HCT116 (cell line): ENCODE data around the gene IRX3. TPM values are rescaled to one million over a fixed set of nuclear protein-coding genes. Genes with fewer than 3 reads are reported as not detected.

Experiments
- ATAC-seq: fragments of 200-7000 bp; cut with Tn5 transposase; 2 replicates; pipeline ENCODE4 v1.9.1; 2020; ENCODE audit warnings: mild to moderate bottlenecking, moderate library complexity
- BruUV-seq: library from RNA; stranded (reverse); fragments of 400-500 nt; replicated peaks from 2 replicates; lab custom pipeline; 2021; lab: Mats Ljungman, UMichigan
- CTCF ChIA-PET: fragments of 300-600 bp; sonication (Branson Sonifier 250); formaldehyde crosslinking; loops from one replicate; lab custom pipeline; 2021; ENCODE audit warnings: antibody characterized with exemption; lab: Charles Lee
- POLR2A ChIA-PET: fragments of 300-600, 350-600 bp; sonication (Branson Sonifier 250); formaldehyde crosslinking; loops from one replicate; lab custom pipeline; 2021; ENCODE audit warnings: antibody characterized with exemption; lab: Charles Lee
- RAD21 ChIA-PET, 2 experiments: fragments of 300-600 bp; sonication (Branson Sonifier 250); formaldehyde crosslinking; loops; one replicate each; lab custom pipeline; 2023; ENCODE audit warnings: low total read pairs in 2 of 2; ENCODE audit not compliant: uncharacterized antibody in 2 of 2, unreplicated experiment in 2 of 2, low non-redundant PET in 1 of 2; lab: Charles Lee
- DNase-seq: peaks from one replicate; pipeline ENCODE4 v3.0.0-alpha.2; 2010; ENCODE audit warnings: low read depth, low spot score
- H2AFZ ChIP-seq: fragments of 200-600 bp; shearing (Covaris generic), sonication (generic); 2 replicates; pipeline ENCODE4 v1.6.1; 2017; ENCODE audit warnings: low read depth, mixed run types, mixed read lengths, antibody characterized with exemption, low read length; ENCODE audit not compliant: poor library complexity, severe bottlenecking
- H3K27ac ChIP-seq: 2 replicates; pipeline ENCODE4 v1.5.1; 2012; ENCODE audit warnings: low read depth, low read length
- H3K27me3 ChIP-seq: fragments of 200-600 bp; sonication (generic); 2 replicates; pipeline ENCODE4 v1.6.1; 2016; ENCODE audit warnings: mixed run types, low read length, mixed read lengths; ENCODE audit not compliant: insufficient read depth
- H3K36me3 ChIP-seq, 2 experiments: fragments of 200-500 bp in 1 of 2; fragments of 200-600 bp in 1 of 2; sonication (Bioruptor generic) in 1 of 2; sonication (generic) in 1 of 2; 2 replicates each; pipeline versions ENCODE4 v1.5.1 to v1.6.1; 2014 to 2016; ENCODE audit warnings: low read length in 2 of 2, inconsistent platforms in 1 of 2, mixed read lengths in 1 of 2, mixed run types in 1 of 2; ENCODE audit not compliant: insufficient read depth in 2 of 2, control insufficient read depth in 1 of 2
- H3K4me1 ChIP-seq, 2 experiments: fragments of 200-600 bp in 1 of 2; sonication (generic) in 1 of 2; 2 replicates each; pipeline versions ENCODE4 v1.5.1 to v1.6.1; 2012 to 2017; ENCODE audit warnings: low read length in 2 of 2, inconsistent platforms in 1 of 2, mild to moderate bottlenecking in 1 of 2, mixed read lengths in 1 of 2, mixed run types in 1 of 2, moderate library complexity in 1 of 2; ENCODE audit not compliant: insufficient read depth in 2 of 2, control insufficient read depth in 1 of 2
- H3K4me2 ChIP-seq: fragments of 200-600 bp; sonication (generic); 2 replicates; pipeline ENCODE4 v1.6.1; 2017; ENCODE audit warnings: mixed run types, low read length, mixed read lengths
- H3K4me3 ChIP-seq, 2 experiments: fragments of 200-600 bp in 1 of 2; sonication (generic) in 1 of 2; replicated peaks in 1 of 2; 2 replicates each; pipeline ENCODE4 v1.5.1; 2011 to 2016; ENCODE audit warnings: low read length in 2 of 2, control low read depth in 1 of 2, low read depth in 1 of 2, mild to moderate bottlenecking in 1 of 2, mixed read lengths in 1 of 2, mixed run types in 1 of 2
- H3K79me2 ChIP-seq: fragments of 200-600 bp; sonication (generic); 2 replicates; pipeline ENCODE4 v1.6.1; 2017; ENCODE audit warnings: mild to moderate bottlenecking, mixed run types, low read length, moderate library complexity, mixed read lengths; ENCODE audit not compliant: insufficient read depth
- H3K9ac ChIP-seq: fragments of 200-600 bp; sonication (generic); 2 replicates; pipeline ENCODE4 v1.6.1; 2016; ENCODE audit warnings: low read length, mixed read lengths
- H3K9me2 ChIP-seq: fragments of 200-600 bp; sonication (generic), shearing (Covaris generic); 2 replicates; pipeline ENCODE4 v1.6.1; 2017; ENCODE audit warnings: mixed run types, mild to moderate bottlenecking, moderate library complexity; ENCODE audit not compliant: insufficient read depth
- H3K9me3 ChIP-seq, 2 experiments: fragments of 200-500 bp in 1 of 2; fragments of 200-600 bp in 1 of 2; sonication (Bioruptor generic) in 1 of 2; sonication (generic) in 1 of 2; 2 replicates each; pipeline ENCODE4 v1.6.1; 2014 to 2017; ENCODE audit warnings: low read length in 2 of 2, mixed read lengths in 2 of 2, inconsistent platforms in 1 of 2, low read depth in 1 of 2, mild to moderate bottlenecking in 1 of 2, mixed run types in 1 of 2, moderate library complexity in 1 of 2; ENCODE audit not compliant: control insufficient read depth in 1 of 2, insufficient read depth in 1 of 2
- H4K20me1 ChIP-seq: fragments of 200-600 bp; sonication (generic), shearing (Covaris generic); 2 replicates; pipeline ENCODE4 v1.6.1; 2017; ENCODE audit warnings: mixed run types, mild to moderate bottlenecking, moderate library complexity; ENCODE audit not compliant: insufficient read depth
- ATF3 ChIP-seq: IDR thresholded peaks from 2 replicates; pipeline ENCODE4 v1.6.1; 2012
- CEBPB ChIP-seq: IDR thresholded peaks from 2 replicates; pipeline ENCODE4 v1.6.1; 2012; ENCODE audit warnings: low read depth
- EGR1 ChIP-seq: IDR thresholded peaks from 2 replicates; pipeline ENCODE4 v1.6.1; 2012; ENCODE audit warnings: low read depth
- ELF1 ChIP-seq: IDR thresholded peaks from 2 replicates; pipeline ENCODE4 v1.6.1; 2012; ENCODE audit warnings: low read depth, borderline replicate concordance
- EZH2phosphoT487 ChIP-seq: fragments of 200-600 bp; IDR thresholded peaks from 2 replicates; pipeline ENCODE4 v1.6.1; 2018; ENCODE audit warnings: antibody characterized with exemption, borderline replicate concordance
- FOSL1 ChIP-seq: IDR thresholded peaks from 2 replicates; pipeline ENCODE4 v1.6.1; 2012; ENCODE audit warnings: low read depth
- JUND ChIP-seq: IDR thresholded peaks from 2 replicates; pipeline ENCODE4 v1.6.1; 2012
- MAX ChIP-seq: IDR thresholded peaks from 2 replicates; pipeline ENCODE4 v1.6.1; 2012
- POLR2A ChIP-seq: IDR thresholded peaks from 2 replicates; pipeline ENCODE4 v1.7.0; 2011; ENCODE audit warnings: borderline replicate concordance; ENCODE audit not compliant: insufficient read depth, insufficient read length; ENCODE audit errors: extremely low read depth
- RAD21 ChIP-seq: IDR thresholded peaks from 2 replicates; pipeline ENCODE4 v1.6.1; 2012; ENCODE audit warnings: low read depth, mild to moderate bottlenecking
- REST ChIP-seq: IDR thresholded peaks from 2 replicates; pipeline ENCODE4 v1.6.1; 2012; ENCODE audit warnings: low read depth
- SIN3A ChIP-seq: IDR thresholded peaks from 2 replicates; pipeline ENCODE4 v1.6.1; 2012; ENCODE audit warnings: low read depth
- SRF ChIP-seq: IDR thresholded peaks from 2 replicates; pipeline ENCODE4 v1.6.1; 2012; ENCODE audit warnings: low read depth
- TCF7L2 ChIP-seq: IDR thresholded peaks from 2 replicates; pipeline ENCODE4 v1.7.0; 2011; ENCODE audit warnings: borderline replicate concordance, inconsistent platforms; ENCODE audit not compliant: insufficient read depth, insufficient read length; ENCODE audit errors: extremely low read depth
- YY1 ChIP-seq: IDR thresholded peaks from 2 replicates; pipeline ENCODE4 v1.6.1; 2011; ENCODE audit warnings: low read length, low read depth, moderate library complexity, mild to moderate bottlenecking; ENCODE audit not compliant: insufficient replicate concordance; ENCODE audit errors: extremely low read depth
- ZFX ChIP-seq: fragments of 450-650 bp; IDR thresholded peaks from 2 replicates; pipeline ENCODE4 v1.6.1; 2017
- ZNF274 ChIP-seq: fragments of 200-500 bp; sonication (Bioruptor generic); IDR thresholded peaks from 2 replicates; pipeline ENCODE4 v1.6.1; 2014; ENCODE audit warnings: mild to moderate bottlenecking, low read depth, low read length, inconsistent platforms
- intact Hi-C: fragments of 100-400 bp; cut with micrococcal nuclease; formaldehyde crosslinking; loops from 2 replicates; pipeline ENCODE4 v1.10.0; 2022
- total RNA-seq: library from RNA; stranded (reverse); gene quantifications from one replicate; pipeline ENCODE4 v1.2.1, GENCODE V29; 2021; ENCODE audit not compliant: unreplicated experiment

The IRX3 gene
- total RNA-seq, 1 experiment from 2014 or later: 2.0 TPM

GRCh38 chr16:54246454-54246821, 40.1 kb downstream of the IRX3 start:
- Histone ChIP-seq H3K9me2 (no peaks in the 10 kb centered on the region), H3K36me3 (no peaks in the 10 kb centered on the region), H3K4me1 (no peaks in the 10 kb centered on the region), H3K4me3 (no peak overlapping the region), H3K9ac (no peak overlapping the region), H3K4me2 (no peak overlapping the region), H2AFZ (no peak overlapping the region), H3K27ac (no peak overlapping the region), H3K27me3 (peaks cover 24% of the 10 kb centered on the region), H3K9me3 (no peaks in the 10 kb centered on the region), H3K79me2 (no peaks in the 10 kb centered on the region), H4K20me1 (no peaks in the 10 kb centered on the region)
- no peak for TF ChIP-seq YY1
- TF ChIP-seq EZH2phosphoT487: no peak
- TF ChIP-seq ZFX: no peak
- no peak for TF ChIP-seq FOSL1
- no peak for TF ChIP-seq TCF7L2
- TF ChIP-seq ATF3: no peak
- TF ChIP-seq ELF1: no peak
- TF ChIP-seq MAX: no peak
- TF ChIP-seq ZNF274: no peak
- intact Hi-C loops: no loop called here
- DNase-seq (no peak), ATAC-seq (no peak)
- no TSS peak for BruUV-seq
- ChIA-PET POLR2A (no interaction called here), CTCF (no interaction called here), RAD21 (no interaction called here)

- ATAC-seq: no peak
- H3K79me2 ChIP-seq: no peaks in the 10 kb centered on the region
- no peak overlapping the region for H3K27ac ChIP-seq
- no peaks in the 10 kb centered on the region for H3K4me1 ChIP-seq
- H2AFZ ChIP-seq: no peak overlapping the region
- POLR2A ChIA-PET: no interaction called here
- intact Hi-C loops: no loop called here
- no peaks in the 10 kb centered on the region for H4K20me1 ChIP-seq
- H3K9ac ChIP-seq: no peak overlapping the region
- H3K36me3 ChIP-seq: no peaks in the 10 kb centered on the region
- H3K4me2 ChIP-seq: no peak overlapping the region
- H3K27me3 ChIP-seq: peaks cover 24% of the 10 kb centered on the region
- no peak overlapping the region for H3K4me3 ChIP-seq
- BruUV-seq: no TSS peak
- no peaks in the 10 kb centered on the region for H3K9me3 ChIP-seq
- CTCF ChIA-PET: no interaction called here
- DNase-seq: no peak
- H3K9me2 ChIP-seq: no peaks in the 10 kb centered on the region
- RAD21 ChIA-PET: no interaction called here
- TF ChIP-seq CEBPB: no peak
- no peak for TF ChIP-seq ATF3
- no peak for TF ChIP-seq ELF1
- TF ChIP-seq SRF: no peak
- TF ChIP-seq SIN3A: no peak
- no peak for TF ChIP-seq RAD21
- no peak for TF ChIP-seq POLR2A
- no peak for TF ChIP-seq EGR1
- TF ChIP-seq ZNF274: no peak
- TF ChIP-seq REST: no peak
- no peak for TF ChIP-seq JUND
Observed at GRCh38 chr16:54245788-54246453, 40.7 kb downstream of the IRX3 start.
